Lower leg skin (tissue), 4 donors: ENCODE measurements around the gene NRSN2. TPM values are rescaled to one million over a fixed set of nuclear protein-coding genes. Genes with fewer than 3 reads are reported as not detected.
"Not testable (repeated sequence)": the region's sequence is repeated elsewhere in the genome, so short reads cannot be mapped to it uniquely, and the experiment has no call there.

Experiments
- DNase-seq, 2 donors: peaks; one replicate each; pipeline ENCODE4 v3.0.0-alpha.2; 2019; ENCODE audit warnings: low spot score in 2 of 2
- H3K4me3 ChIP-seq: fragments of 200-600 bp; sonication (generic); 2 replicates; pipeline ENCODE4 v1.5.1; 2017; ENCODE audit warnings: mild to moderate bottlenecking, low read depth; ENCODE audit not compliant: poor library complexity, severe bottlenecking
- POLR2A ChIP-seq, 2 donors: fragments of 450-650 bp; IDR thresholded peaks; one replicate each; pipeline ENCODE4 v1.6.1; 2016 to 2017; ENCODE audit warnings: antibody characterized with exemption in 2 of 2, mild to moderate bottlenecking in 1 of 2, moderate library complexity in 1 of 2
- WGBS, 2 donors: methylation state at CpG; one replicate each; pipeline ENCODE4 v1.1.5; 2018; 5-methylcytosine and 5-hydroxymethylcytosine counted together
- intact Hi-C: fragments of 100-400 bp; cut with DNase I; formaldehyde crosslinking; loops from one replicate; pipeline ENCODE4 v1.15.0; 2023; ENCODE audit warnings: low total_unique reads
- total RNA-seq, 4 donors: library from RNA; depleted of rRNA; stranded (reverse); fragments of >200 nt; gene quantifications; one replicate each; pipeline ENCODE4 v1.1.0, GENCODE V29; 2016
- TF ChIP-seq, protein P1 (sequence below), 3 donors: fragments of 450-650 bp; IDR thresholded peaks; one replicate each; pipeline ENCODE4 v1.5.1; 2016; ENCODE audit warnings: antibody characterized with exemption in 3 of 3, mild to moderate bottlenecking in 3 of 3, moderate library complexity in 2 of 3

Gene NRSN2
- total RNA-seq, 4 donors from 2014 or later = 4.4 to 16.6 (median 9.9) TPM

DNA sequence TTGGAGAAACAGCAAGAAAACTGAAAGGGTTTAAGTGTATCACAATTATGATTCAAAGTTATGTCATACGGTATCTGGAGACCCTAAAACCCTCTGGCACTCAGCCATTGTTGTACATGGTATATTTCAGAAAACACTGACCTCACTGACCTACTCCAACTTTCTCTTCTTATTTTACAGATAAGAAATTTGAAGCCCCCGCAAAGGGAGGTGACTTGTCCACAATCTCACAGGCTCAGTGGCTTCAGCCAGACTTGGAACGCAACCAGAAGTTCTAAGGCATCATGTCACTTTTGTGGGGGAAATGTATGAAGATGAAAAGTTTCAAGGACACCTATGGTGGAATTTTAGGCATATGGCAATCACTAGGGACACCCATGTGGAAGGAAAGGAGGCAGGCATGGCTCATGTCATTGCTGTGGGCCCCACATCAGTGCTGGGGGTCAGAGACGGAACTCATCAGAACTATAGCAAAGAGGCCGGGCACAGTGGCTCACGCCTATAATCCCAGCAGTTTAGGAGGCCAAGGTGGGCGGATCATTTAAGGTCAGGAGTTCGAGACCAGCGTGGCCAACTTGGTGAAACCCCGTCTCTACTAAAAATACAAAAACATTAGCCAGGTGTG, 28.5 kb downstream of the NRSN2 start:
- DNase-seq = no peak
- TF ChIP-seq POLR2A (IDR thresholded peaks at IDR 0.05) = no peak
- TF ChIP-seq, protein P1, sequence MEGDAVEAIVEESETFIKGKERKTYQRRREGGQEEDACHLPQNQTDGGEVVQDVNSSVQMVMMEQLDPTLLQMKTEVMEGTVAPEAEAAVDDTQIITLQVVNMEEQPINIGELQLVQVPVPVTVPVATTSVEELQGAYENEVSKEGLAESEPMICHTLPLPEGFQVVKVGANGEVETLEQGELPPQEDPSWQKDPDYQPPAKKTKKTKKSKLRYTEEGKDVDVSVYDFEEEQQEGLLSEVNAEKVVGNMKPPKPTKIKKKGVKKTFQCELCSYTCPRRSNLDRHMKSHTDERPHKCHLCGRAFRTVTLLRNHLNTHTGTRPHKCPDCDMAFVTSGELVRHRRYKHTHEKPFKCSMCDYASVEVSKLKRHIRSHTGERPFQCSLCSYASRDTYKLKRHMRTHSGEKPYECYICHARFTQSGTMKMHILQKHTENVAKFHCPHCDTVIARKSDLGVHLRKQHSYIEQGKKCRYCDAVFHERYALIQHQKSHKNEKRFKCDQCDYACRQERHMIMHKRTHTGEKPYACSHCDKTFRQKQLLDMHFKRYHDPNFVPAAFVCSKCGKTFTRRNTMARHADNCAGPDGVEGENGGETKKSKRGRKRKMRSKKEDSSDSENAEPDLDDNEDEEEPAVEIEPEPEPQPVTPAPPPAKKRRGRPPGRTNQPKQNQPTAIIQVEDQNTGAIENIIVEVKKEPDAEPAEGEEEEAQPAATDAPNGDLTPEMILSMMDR (IDR thresholded peaks at IDR 0.05) = no peak
- 85 to 89% methylated on average over 10 of the region's 10 CpGs for WGBS, 2 donors
- H3K4me3 ChIP-seq = no peak overlapping the region
- intact Hi-C loops = no loop called here

DNA sequence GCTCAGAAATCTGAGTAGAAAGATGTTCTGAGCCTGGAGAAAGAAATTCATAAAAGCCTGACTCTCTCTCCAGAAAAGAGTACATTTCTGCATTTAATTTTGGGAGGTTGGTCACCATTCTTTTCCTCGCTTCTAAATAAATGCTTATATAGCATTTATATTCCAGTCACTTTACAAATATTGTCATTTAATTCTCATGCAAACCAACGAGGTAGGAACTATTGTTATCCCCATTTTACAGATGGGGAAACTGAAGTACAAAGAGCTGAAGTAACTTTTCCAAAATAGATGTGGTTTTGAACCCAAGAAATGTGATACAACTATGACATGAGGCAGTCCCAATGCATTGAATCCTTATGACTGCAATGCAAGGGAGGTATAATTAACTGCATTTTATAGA, 29.2 kb downstream of the NRSN2 start:
- 21 to 54% methylated on average over 2 of the region's 2 CpGs for WGBS, 2 donors
- intact Hi-C loops = no loop called here
- no peak overlapping the region for H3K4me3 ChIP-seq
- no peak for DNase-seq
- TF ChIP-seq POLR2A (IDR thresholded peaks at IDR 0.05) = no peak
- TF ChIP-seq, protein P1 (IDR thresholded peaks at IDR 0.05) = no peak

DNA sequence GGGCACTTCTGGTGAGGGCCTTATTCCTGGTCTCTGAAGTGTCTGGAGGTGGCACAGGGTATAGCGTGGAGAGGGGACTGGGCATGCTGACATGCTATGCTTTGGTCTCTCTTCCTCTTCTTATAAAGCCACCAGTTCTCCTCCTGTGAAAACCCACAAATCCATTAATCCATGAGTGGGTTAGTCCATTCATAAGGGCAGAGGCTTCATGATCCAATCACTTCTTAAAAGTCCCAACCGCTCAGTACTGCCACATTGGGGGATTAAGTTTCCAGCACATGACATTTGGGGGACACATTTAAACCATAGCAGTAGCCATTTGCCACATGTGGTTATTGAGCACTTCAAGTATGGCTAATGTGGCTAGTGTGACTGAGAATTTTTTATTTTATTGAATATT, 29.8 kb downstream of the NRSN2 start:
- no peak overlapping the region for H3K4me3 ChIP-seq
- intact Hi-C loops = no loop called here
- 62 to 65% methylated on average over 2 of the region's 2 CpGs for WGBS, 2 donors
- no peak for TF ChIP-seq POLR2A (IDR thresholded peaks at IDR 0.05)
- TF ChIP-seq, protein P1 (IDR thresholded peaks at IDR 0.05) = no peak
- DNase-seq = no peak

DNA sequence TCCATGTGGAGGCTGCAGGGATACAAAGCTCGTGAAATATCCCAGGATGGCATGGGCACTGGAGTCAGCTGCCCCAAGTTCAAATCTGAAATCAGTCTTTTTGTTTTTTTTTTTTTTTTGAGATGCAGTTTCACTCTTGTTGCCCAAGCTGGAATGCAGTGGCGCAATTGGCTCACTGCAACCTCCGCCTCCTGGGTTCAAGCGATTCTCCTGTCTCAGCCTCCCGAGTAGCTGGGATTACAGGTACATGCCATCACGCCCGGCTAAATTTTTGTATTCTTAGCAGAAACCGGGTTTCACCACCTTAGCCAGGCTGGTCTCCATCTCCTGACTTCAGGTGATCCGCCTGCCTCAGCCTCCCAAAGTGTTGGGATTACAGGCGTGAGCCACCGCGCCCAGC, 30.7 kb downstream of the NRSN2 start:
- 86 to 87% methylated on average over 12 of the region's 12 CpGs for WGBS, 2 donors
- intact Hi-C loops, DNase-seq, H3K4me3 ChIP-seq: not testable (repeated sequence)

DNA sequence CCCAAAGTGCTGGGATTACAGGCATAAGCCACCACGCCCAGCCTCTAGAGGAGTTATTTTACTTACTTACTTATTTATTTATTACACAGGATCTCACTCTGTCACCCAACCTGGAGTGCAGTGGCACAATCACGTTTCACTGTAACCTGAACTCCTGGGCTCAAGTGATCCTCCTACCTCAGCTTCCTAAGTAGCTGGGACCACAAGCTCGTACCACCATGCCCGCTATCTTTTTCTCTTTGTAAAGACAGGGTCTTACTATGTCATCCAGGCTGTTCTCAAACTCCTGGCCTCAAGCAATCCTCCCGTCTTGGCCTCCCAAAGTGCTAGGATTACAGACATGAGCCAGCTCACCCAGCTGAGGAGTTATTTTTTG, 32.0 kb downstream of the NRSN2 start:
- WGBS, 2 donors = 71 to 74% methylated on average over 5 of the region's 5 CpGs
- intact Hi-C loops = no loop called here
- H3K4me3 ChIP-seq = no peak overlapping the region
- no peak for DNase-seq
- TF ChIP-seq, protein P1 (IDR thresholded peaks at IDR 0.05) = no peak
- no peak for TF ChIP-seq POLR2A (IDR thresholded peaks at IDR 0.05)

DNA sequence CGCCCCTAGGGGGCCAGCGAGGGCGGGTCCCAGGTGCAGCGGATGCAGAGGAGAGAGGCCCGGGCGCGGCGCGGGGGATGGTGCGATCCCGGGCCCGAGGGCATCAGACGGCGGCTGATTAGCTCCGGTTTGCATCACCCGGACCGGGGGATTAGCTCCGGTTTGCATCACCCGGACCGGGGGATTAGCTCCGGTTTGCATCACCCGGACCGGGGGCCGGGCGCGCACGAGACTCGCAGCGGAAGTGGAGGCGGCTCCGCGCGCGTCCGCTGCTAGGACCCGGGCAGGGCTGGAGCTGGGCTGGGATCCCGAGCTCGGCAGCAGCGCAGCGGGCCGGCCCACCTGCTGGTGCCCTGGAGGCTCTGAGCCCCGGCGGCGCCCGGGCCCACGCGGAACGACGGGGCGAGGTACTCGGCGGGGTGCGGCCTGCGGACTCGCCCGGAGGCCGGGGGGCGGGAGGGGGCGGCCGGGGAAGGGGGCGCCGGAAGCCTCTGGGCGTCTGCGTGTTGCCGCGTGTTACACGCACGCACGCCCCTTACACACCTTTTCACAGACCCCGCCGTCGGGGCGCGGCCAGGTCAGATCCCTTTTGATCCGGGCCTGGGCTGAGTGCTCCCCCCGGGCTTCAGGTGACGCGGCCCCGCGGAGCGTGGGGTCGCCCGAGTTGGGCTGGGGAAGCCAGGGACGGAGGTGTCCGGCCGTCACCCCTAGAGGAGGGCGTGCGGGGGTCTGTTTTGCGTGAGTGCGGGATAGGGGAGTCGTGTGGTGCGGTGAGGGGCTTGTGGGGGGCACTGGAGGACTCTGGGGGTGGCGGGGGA, 34.1 kb downstream of the NRSN2 start:
- H3K4me3 ChIP-seq = peak overlapping the region; percentile 31
- TF ChIP-seq, protein P1 (IDR thresholded peaks at IDR 0.05) = no peak
- TF ChIP-seq POLR2A (IDR thresholded peaks at IDR 0.05) = no peak
- whole genome bisulfite sequencing, 2 donors = 1% methylated on average over 25 to 59 of the region's 93 CpGs
- intact Hi-C loops = no loop called here
- peak in 1 of 2 donors; percentile 92 for DNase-seq
